Thyroid gland (tissue), 4 donors: Measurements from ENCODE around the gene MEN1. TPM values are rescaled to one million over a fixed set of nuclear protein-coding genes. Genes with fewer than 3 reads are reported as not detected.
A peak's percentile ranks its signal among the peaks of the same experiment; 100 is the strongest.

ENCODE experiments used
- DNase-seq, 2 donors: peaks; one replicate each; pipeline ENCODE4 v3.0.0-alpha.2; 2019
- H3K27ac ChIP-seq, 3 donors: fragments of 200-600 bp; sonication (generic); 1 replicate in 2 of 3; 2 replicates in 1 of 3; pipeline ENCODE4 v1.5.1; 2016 to 2019; ENCODE audit warnings: mild to moderate bottlenecking in 1 of 3, moderate library complexity in 1 of 3
- H3K27me3 ChIP-seq: fragments of 200-600 bp; sonication (generic); one replicate; pipeline ENCODE4 v1.5.1; 2019
- H3K36me3 ChIP-seq, 2 donors: fragments of 200-600 bp; sonication (generic); one replicate each; pipeline ENCODE4 v1.5.1; 2016 to 2019
- H3K4me1 ChIP-seq, 2 donors: fragments of 200-600 bp; sonication (generic); one replicate each; pipeline ENCODE4 v1.5.1; 2017 to 2019
- H3K4me3 ChIP-seq, 3 donors: fragments of 200-600 bp; sonication (generic); replicated peaks in 1 of 3; 1 replicate in 2 of 3; 2 replicates in 1 of 3; pipeline ENCODE4 v1.5.1; 2016; ENCODE audit warnings: mild to moderate bottlenecking in 1 of 3
- H3K9me3 ChIP-seq: fragments of 200-600 bp; sonication (generic); one replicate; pipeline ENCODE4 v1.5.1; 2017
- POLR2A ChIP-seq, 2 donors: fragments of 450-650 bp; IDR thresholded peaks; one replicate each; pipeline ENCODE4 v1.6.1; 2017; ENCODE audit warnings: antibody characterized with exemption in 2 of 2, mild to moderate bottlenecking in 2 of 2, moderate library complexity in 1 of 2
- WGBS, 2 donors: methylation state at CpG; one replicate each; pipeline ENCODE4 v1.1.5; 2017; 5-methylcytosine and 5-hydroxymethylcytosine counted together
- intact Hi-C: fragments of 100-400 bp; cut with DNase I; formaldehyde crosslinking; loops from one replicate; pipeline ENCODE4 v1.15.1; 2023
- total RNA-seq, 4 donors: library from RNA; depleted of rRNA; stranded (reverse); fragments of >200 nt; gene quantifications; one replicate each; pipeline ENCODE4 v1.2.3, GENCODE V29; 2016
- TF ChIP-seq, protein P1 (sequence below), 6 experiments: fragments of 200-600 bp in 3 of 6; fragments of 450-650 bp in 3 of 6; sonication (generic) in 3 of 6; IDR thresholded peaks; one replicate each; pipeline ENCODE4 v1.5.1; 2016 to 2019; ENCODE audit warnings: antibody characterized with exemption in 6 of 6, mild to moderate bottlenecking in 2 of 6, inconsistent platforms in 1 of 6, moderate library complexity in 1 of 6

The MEN1 gene
- total RNA-seq, 4 donors from 2014 or later = 23.5 to 31.5 (median 25.1) TPM

DNA sequence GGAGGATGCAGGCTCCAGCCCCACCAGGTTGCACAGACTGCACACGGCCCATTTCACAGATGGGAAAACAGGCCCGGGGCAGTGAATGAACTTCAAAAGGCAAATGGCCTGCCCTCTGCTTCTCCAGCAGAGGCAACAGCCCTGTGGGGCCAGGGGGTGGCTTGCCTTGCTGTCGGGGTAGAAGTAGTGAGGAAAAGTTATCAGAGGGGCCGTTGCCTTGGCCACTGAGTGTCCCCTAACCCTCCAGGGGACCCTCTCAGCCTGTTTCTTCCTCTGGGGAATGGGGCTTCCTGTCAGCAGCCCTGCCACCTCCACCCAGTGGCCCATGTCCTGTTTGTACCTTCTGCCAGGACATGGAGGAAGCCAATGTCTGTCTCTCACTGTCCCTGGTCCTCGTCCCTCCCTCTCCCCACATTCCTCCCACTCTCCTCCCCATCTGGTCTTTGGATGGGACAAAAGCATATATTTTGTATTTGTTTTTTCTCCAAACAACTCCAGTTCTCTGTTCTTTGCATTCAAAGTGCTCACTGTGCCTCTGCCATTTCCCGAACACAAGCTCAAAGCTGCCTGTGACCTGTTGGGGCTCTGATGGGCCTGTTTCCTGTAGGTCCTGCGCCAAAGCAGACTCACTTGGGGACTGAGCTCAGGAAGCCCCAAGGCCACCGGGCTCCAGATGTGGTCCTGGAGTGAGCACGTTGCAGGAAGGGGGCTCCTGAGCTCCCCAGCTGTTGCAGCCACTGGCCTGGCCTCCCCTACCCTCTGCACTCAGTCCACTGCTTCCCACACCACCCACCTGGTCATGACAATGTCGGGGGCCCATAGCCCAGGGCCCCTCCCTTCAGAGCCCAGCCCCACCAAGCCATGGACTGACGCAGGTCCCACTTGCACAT is 16.8 kb downstream of the MEN1 start:
- no peaks in the 10 kb centered on the region for H3K9me3 ChIP-seq
- TF ChIP-seq, protein P1, sequence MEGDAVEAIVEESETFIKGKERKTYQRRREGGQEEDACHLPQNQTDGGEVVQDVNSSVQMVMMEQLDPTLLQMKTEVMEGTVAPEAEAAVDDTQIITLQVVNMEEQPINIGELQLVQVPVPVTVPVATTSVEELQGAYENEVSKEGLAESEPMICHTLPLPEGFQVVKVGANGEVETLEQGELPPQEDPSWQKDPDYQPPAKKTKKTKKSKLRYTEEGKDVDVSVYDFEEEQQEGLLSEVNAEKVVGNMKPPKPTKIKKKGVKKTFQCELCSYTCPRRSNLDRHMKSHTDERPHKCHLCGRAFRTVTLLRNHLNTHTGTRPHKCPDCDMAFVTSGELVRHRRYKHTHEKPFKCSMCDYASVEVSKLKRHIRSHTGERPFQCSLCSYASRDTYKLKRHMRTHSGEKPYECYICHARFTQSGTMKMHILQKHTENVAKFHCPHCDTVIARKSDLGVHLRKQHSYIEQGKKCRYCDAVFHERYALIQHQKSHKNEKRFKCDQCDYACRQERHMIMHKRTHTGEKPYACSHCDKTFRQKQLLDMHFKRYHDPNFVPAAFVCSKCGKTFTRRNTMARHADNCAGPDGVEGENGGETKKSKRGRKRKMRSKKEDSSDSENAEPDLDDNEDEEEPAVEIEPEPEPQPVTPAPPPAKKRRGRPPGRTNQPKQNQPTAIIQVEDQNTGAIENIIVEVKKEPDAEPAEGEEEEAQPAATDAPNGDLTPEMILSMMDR (IDR thresholded peaks at IDR 0.05) = no peak
- no peak for TF ChIP-seq POLR2A (IDR thresholded peaks at IDR 0.05)
- intact Hi-C loops = no loop called here
- H3K4me1 ChIP-seq = no peaks in the 10 kb centered on the region
- no peak overlapping the region for H3K4me3 ChIP-seq
- H3K36me3 ChIP-seq = peaks cover 16 to 22% of the 10 kb centered on the region in 2 donors
- H3K27ac ChIP-seq = peak overlapping the region in 2 of 3 donors; percentile 20 to 36
- WGBS, 2 donors = 60 to 69% methylated on average over 11 of the region's 11 CpGs
- DNase-seq = no peak
- no peaks in the 10 kb centered on the region for H3K27me3 ChIP-seq

DNA sequence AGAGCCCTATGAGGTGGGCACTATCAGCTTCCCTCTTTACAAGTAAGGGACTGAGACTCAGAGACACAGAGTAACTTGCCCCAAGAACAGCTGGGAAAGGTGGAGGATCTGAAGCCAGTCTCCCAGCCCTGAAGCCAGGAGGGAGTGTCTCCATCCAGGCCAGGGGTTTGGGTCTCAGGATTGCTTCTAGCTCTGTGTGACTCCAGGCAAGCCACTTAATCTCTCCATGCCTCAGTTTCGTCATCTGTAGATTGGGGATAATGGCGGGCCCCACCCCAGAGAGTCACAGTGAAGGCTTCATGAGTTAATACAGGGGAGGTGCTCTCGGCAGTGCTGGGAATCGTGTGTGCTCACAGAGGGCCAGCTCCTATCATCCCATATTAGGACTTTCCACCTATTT is 17.9 kb downstream of the MEN1 start:
- peaks cover 16 to 22% of the 10 kb centered on the region in 2 donors for H3K36me3 ChIP-seq
- intact Hi-C loops = no loop called here
- H3K4me3 ChIP-seq = no peak overlapping the region

DNA sequence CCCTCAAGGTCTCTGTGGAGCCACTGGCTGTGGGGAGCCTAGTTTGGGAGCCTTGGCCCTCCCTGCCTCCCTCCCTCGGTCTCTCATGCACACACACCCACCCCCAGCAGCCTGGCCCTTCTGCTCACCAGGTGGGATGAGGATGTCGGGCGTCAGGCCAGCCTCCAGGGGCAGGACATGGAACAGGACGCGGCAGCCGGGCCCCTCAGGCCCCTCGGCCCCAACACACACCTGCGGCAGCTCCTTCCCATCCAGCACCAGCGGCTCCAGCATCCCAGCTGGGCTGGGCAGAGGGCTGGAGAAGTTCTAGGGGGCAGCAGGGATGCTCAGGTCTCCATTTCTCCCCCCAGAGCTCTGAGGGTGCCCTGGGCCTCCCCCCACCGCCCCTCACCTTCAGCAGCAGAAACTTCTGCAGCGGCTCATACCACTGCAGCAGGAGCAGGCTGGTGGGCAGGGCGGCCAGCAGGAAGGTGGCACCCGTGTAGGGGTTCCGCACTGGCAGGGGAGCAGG is 18.5 kb downstream of the MEN1 start:
- 81 to 87% methylated on average over 7 to 10 of the region's 14 CpGs for WGBS, 2 donors
- intact Hi-C loops = no loop called here
- TF ChIP-seq, protein P1 (IDR thresholded peaks at IDR 0.05) = no peak
- no peak for TF ChIP-seq POLR2A (IDR thresholded peaks at IDR 0.05)
- H3K27me3 ChIP-seq = no peaks in the 10 kb centered on the region
- no peaks in the 10 kb centered on the region for H3K9me3 ChIP-seq
- DNase-seq = no peak
- no peak overlapping the region for H3K4me3 ChIP-seq
- H3K4me1 ChIP-seq = no peaks in the 10 kb centered on the region
- peaks cover 11 to 18% of the 10 kb centered on the region in 2 donors for H3K36me3 ChIP-seq
- H3K27ac ChIP-seq = no peak overlapping the region

More for the DNA sequence above, 17.9 kb downstream of the MEN1 start:
- H3K27me3 ChIP-seq = no peaks in the 10 kb centered on the region
- 90 to 92% methylated on average over 4 of the region's 4 CpGs for WGBS, 2 donors
- no peaks in the 10 kb centered on the region for H3K4me1 ChIP-seq
- TF ChIP-seq, protein P1 (IDR thresholded peaks at IDR 0.05) = no peak
- no peak for TF ChIP-seq POLR2A (IDR thresholded peaks at IDR 0.05)
- no peak for DNase-seq
- peak overlapping the region in 1 of 3 donors; percentile 20 for H3K27ac ChIP-seq
- H3K9me3 ChIP-seq = no peaks in the 10 kb centered on the region

DNA sequence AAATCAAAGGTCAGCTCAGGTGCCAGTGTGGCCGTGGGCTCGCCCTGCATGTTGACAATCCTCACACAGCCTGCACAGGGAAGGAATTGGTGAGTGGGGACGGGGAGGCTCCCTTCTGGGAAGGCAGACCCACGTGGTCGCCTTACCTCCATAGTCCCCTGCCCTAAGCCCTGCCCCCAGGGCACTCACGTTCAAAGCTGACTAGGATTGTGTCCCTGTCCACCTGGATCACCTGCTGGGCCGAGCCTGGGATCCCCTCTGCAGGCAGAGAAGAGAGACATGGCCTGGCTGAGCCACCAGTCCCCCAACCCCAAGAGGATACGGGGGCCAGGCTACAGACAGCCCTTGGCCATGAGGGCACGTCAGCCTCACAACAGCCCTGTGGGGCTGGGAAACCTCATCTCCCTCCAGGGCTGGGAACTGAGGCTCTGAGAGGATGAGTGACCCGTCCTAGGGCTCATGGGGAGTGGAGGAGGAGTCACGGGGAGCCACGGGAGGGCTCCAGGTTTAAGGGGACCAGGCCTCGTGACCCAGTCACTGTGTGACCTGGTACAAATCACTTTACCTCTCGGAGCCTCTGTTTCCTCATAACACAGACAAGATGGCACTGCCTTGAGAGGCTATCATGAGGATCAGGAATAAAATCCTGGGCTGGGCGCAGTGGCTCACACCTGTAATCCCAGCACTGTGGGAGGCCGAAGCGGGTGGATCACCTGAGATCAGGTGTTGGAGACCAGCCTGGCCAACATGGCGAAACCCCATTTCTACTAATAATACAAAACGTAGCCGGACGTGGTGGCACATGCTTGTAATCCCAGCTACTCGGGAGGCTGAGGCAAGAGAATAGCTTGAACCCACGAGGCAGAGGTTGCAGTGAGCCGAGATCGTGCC is 19.9 kb downstream of the MEN1 start:
- H3K36me3 ChIP-seq = peaks cover 0 to 12% of the 10 kb centered on the region in 2 donors
- intact Hi-C loops = no loop called here
- 93 to 95% methylated on average over 17 to 25 of the region's 25 CpGs for WGBS, 2 donors
- no peaks in the 10 kb centered on the region for H3K4me1 ChIP-seq
- TF ChIP-seq POLR2A (IDR thresholded peaks at IDR 0.05) = no peak
- TF ChIP-seq, protein P1 (IDR thresholded peaks at IDR 0.05) = no peak
- no peaks in the 10 kb centered on the region for H3K27me3 ChIP-seq
- H3K27ac ChIP-seq = no peak overlapping the region
- H3K9me3 ChIP-seq = no peaks in the 10 kb centered on the region
- no peak overlapping the region for H3K4me3 ChIP-seq
- DNase-seq = no peak
